Left ventricle myocardium inferior (tissue), 1 donor: ENCODE measurements around the gene TIMM22. TPM values are rescaled to one million over a fixed set of nuclear protein-coding genes. Genes with fewer than 3 reads are reported as not detected.

Source experiments
- DNase-seq: peaks from one replicate; pipeline ENCODE4 v3.0.0-alpha.2; 2020
- H3K27ac ChIP-seq: fragments of 200-600 bp; replicated peaks from 2 replicates; pipeline ENCODE4 v1.8.0; 2021
- H3K27me3 ChIP-seq: fragments of 200-600 bp; 2 replicates; pipeline ENCODE4 v1.8.0; 2021; ENCODE audit warnings: low read depth
- H3K36me3 ChIP-seq: fragments of 200-600 bp; 2 replicates; pipeline ENCODE4 v1.8.0; 2021
- H3K4me1 ChIP-seq: fragments of 200-600 bp; 2 replicates; pipeline ENCODE4 v1.8.0; 2021
- H3K4me3 ChIP-seq: fragments of 200-600 bp; 2 replicates; pipeline ENCODE4 v1.8.0; 2021; ENCODE audit warnings: mild to moderate bottlenecking, moderate library complexity
- H3K9me3 ChIP-seq: fragments of 200-600 bp; replicated peaks from 2 replicates; pipeline ENCODE4 v1.8.0; 2021
- intact Hi-C: fragments of 100-400 bp; cut with micrococcal nuclease; formaldehyde crosslinking; loops from one replicate; pipeline ENCODE4 v1.11.0; 2022
- total RNA-seq: library from RNA; stranded (reverse); fragmentation: NEBNext Ultra II Directional; extraction: Animal tissue kit (Norgen Biotek cat#: 25700); gene quantifications from one replicate; pipeline ENCODE4 v1.2.1, GENCODE V29; 2021
- TF ChIP-seq, protein P1 (sequence below): fragments of 200-600 bp; IDR thresholded peaks from 2 replicates; pipeline ENCODE4 v1.8.0; 2021; ENCODE audit warnings: antibody characterized with exemption, mild to moderate bottlenecking, borderline replicate concordance
- donor health status: DM: no; HTN: yes; CAD: no; lungs with severe emphysema.

TIMM22 gene
- total RNA-seq, 1 donor from 2014 or later, result 17.6 TPM

DNA sequence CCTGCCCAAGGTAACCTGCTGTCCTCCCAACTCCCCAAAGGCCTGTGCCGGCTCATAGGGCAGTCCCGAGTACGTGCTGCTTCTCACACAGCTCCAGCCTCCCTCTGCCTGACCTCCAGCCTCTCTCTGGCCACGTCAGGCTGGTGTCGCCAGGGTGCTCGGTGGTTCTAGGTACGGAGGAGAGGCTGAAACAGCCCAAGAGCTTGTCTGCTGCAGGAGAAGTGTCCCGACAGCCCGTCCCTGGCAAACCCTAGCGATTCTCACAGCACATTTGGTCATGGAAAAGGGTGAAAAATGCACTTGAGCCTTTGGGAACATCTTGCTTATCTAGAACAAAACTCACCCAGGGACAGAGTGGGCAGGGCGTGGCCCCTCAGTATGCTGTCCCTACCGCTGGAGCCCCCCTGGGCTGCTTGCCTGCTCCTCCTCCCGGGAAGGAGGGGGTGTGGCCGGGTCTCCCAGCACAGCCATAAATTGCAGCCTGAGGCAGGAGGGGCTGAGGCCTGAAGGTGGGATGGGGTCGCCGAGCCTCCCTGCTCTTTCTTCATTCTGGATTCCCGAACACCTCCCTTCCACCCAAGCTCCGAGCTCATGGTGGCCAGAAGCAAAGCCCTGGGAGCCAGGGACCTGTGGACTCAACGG, 40.4 kb downstream of the TIMM22 start:
- H3K4me1 ChIP-seq, result peaks cover 79% of the 10 kb centered on the region
- DNase-seq, result no peak
- peak overlapping the region; percentile 94 for H3K27ac ChIP-seq
- H3K36me3 ChIP-seq, result peaks cover 26% of the 10 kb centered on the region
- H3K4me3 ChIP-seq, result no peak overlapping the region
- TF ChIP-seq, protein P1, sequence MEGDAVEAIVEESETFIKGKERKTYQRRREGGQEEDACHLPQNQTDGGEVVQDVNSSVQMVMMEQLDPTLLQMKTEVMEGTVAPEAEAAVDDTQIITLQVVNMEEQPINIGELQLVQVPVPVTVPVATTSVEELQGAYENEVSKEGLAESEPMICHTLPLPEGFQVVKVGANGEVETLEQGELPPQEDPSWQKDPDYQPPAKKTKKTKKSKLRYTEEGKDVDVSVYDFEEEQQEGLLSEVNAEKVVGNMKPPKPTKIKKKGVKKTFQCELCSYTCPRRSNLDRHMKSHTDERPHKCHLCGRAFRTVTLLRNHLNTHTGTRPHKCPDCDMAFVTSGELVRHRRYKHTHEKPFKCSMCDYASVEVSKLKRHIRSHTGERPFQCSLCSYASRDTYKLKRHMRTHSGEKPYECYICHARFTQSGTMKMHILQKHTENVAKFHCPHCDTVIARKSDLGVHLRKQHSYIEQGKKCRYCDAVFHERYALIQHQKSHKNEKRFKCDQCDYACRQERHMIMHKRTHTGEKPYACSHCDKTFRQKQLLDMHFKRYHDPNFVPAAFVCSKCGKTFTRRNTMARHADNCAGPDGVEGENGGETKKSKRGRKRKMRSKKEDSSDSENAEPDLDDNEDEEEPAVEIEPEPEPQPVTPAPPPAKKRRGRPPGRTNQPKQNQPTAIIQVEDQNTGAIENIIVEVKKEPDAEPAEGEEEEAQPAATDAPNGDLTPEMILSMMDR, result no peak
- intact Hi-C loops, result no loop called here
- H3K9me3 ChIP-seq, result no peaks in the 10 kb centered on the region
- H3K27me3 ChIP-seq, result no peaks in the 10 kb centered on the region

DNA sequence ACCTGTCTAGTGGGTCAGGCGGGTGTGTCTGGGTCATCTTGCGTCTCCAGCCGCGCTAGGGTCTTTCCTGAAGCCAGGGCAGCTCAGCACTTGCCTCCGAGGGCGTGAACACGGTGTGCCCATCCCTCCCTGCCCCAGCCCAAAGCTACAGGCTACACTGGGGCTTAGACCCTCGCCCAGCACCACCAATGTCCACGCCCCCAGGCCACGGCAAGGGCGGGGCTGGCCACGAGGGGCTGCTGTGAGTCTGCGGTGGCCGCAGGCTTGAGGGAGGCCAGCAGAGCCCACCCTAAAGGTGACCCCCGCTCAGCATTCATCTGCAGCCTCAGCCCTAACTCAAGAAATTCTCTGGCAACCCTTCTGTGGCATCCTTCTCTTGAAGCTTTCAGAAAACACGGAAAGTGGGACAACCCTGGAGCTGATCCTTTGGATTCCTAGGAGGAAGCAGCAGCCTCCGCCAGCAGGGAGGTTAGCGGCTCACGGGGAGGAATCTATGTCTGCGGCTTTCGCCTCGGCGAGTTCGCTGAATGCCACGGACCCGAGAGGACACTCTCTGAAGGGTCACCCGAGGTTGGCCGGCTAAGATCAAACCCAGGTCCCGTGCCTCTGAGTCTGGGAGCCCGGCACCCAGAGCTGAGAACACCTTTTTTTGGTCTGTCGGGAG, 41.7 kb downstream of the TIMM22 start:
- Histone ChIP-seq H3K9me3 (no peaks in the 10 kb centered on the region), H3K4me1 (peaks cover 82% of the 10 kb centered on the region), H3K4me3 (peak overlapping the region; percentile 52), H3K27me3 (no peaks in the 10 kb centered on the region), H3K36me3 (peaks cover 27% of the 10 kb centered on the region), H3K27ac (peak overlapping the region; percentile 94)
- intact Hi-C loops, result no loop called here
- no peak for DNase-seq
- TF ChIP-seq, protein P1, result no peak

- DNase-seq, result no peak
- Histone ChIP-seq H3K36me3 (peaks cover 27% of the 10 kb centered on the region), H3K9me3 (no peaks in the 10 kb centered on the region), H3K4me1 (peaks cover 82% of the 10 kb centered on the region), H3K27ac (peak overlapping the region; percentile 94), H3K4me3 (peak overlapping the region; percentile 52), H3K27me3 (no peaks in the 10 kb centered on the region)
- TF ChIP-seq, protein P1, result no peak
- intact Hi-C loops, result no loop called here
Measured at GRCh38 chr17:1039123-1039507, 42.2 kb downstream of the TIMM22 start.

GRCh38 chr17:1039511-1040215, 42.7 kb downstream of the TIMM22 start:
- Histone ChIP-seq H3K27ac (peak overlapping the region; percentile 94), H3K4me3 (peak overlapping the region; percentile 52), H3K4me1 (peaks cover 86% of the 10 kb centered on the region), H3K36me3 (peaks cover 24% of the 10 kb centered on the region), H3K27me3 (no peaks in the 10 kb centered on the region), H3K9me3 (no peaks in the 10 kb centered on the region)
- intact Hi-C loops, result no loop called here
- peak; percentile 82 for DNase-seq
- TF ChIP-seq, protein P1, result no peak

DNA sequence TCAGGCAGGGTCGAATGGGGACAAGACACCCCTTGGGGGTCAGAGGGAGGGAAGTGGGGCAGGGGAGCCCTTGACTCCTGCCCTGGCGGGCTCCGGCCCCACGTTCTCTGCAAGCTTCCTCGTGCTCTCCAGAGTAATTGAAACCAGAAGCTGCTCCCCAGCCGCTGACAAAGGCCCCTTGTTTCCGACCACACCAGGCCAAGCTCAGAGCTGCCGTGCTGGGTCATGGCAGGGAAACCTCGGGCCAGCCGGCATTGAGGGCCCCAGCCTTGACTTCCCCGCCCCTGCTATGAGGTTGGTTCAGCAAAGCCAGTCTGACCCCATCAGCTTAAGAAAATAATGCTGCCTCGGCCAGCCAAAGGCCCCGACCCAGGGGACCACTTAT, 43.3 kb downstream of the TIMM22 start:
- Histone ChIP-seq H3K27ac (peak overlapping the region; percentile 94), H3K4me1 (peaks cover 91% of the 10 kb centered on the region), H3K9me3 (no peaks in the 10 kb centered on the region), H3K27me3 (no peaks in the 10 kb centered on the region), H3K36me3 (peaks cover 21% of the 10 kb centered on the region), H3K4me3 (peak overlapping the region; percentile 52)
- TF ChIP-seq, protein P1, result no peak
- intact Hi-C loops, result no loop called here
- no peak for DNase-seq
